GM12801 (cell line): Measurements from ENCODE around the gene ADTRP.

Experiments used
- CTCF ChIP-seq: IDR thresholded peaks from one replicate; pipeline ENCODE4 v1.5.1; 2011; ENCODE audit warnings: control low read depth; ENCODE audit not compliant: insufficient read length; ENCODE audit errors: extremely low read depth

The ADTRP gene

GRCh38 chr6:11815231-11815630, 36.6 kb upstream of the ADTRP start:
- TF ChIP-seq CTCF, result no peak

- no peak for TF ChIP-seq CTCF
Observed at GRCh38 chr6:11814819-11815218, 36.2 kb upstream of the ADTRP start.

GRCh38 chr6:11814106-11814505, 35.5 kb upstream of the ADTRP start:
- no peak for TF ChIP-seq CTCF

- TF ChIP-seq CTCF, result no peak
Observed at GRCh38 chr6:11813606-11814005, 35.0 kb upstream of the ADTRP start.

GRCh38 chr6:11812951-11813350, 34.3 kb upstream of the ADTRP start:
- no peak for TF ChIP-seq CTCF

- TF ChIP-seq CTCF, result no peak
Observed at GRCh38 chr6:11812439-11812838, 33.8 kb upstream of the ADTRP start.

GRCh38 chr6:11811644-11812264, 33.2 kb upstream of the ADTRP start:
- no peak for TF ChIP-seq CTCF
